ENCODE measurements around the gene CDH23.

CDH23 gene

DNA sequence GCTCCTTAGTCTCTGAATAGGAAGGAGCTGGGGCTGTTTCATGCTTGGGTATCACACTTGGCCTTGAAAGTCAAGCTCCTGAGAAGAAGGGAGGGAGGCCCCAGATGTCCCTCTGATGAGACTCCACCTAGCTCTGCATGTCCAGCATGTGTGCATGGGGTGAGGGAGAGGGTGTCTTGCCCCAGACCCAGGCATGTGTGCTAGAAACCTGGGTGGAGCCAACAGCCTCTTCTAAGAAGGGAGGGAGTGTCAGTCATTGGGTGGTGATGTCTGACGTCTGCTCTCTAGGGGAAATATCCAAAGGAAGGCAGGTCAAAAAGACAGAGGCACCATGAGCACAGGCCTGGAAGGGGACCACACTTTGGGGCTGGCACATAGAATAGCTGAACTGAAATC lies 159.0 kb downstream of the CDH23 start:
- Histone ChIP-seq H3K27me3 (ENCODE audit: insufficient read depth, low read length) (no peaks in the 10 kb centered on the region), H3K18ac (ENCODE audit: low read length) (no peak overlapping the region), H2BK5ac (ENCODE audit: low read depth, low read length, poor library complexity) (no peak overlapping the region), H3K27ac (ENCODE audit: low read depth, low read length) (no peak overlapping the region), H3K4ac (ENCODE audit: low read depth, low read length) (no peak overlapping the region), H3K23ac (ENCODE audit: low read length) (no peak overlapping the region), H3K4me1 (ENCODE audit: control insufficient read depth in 1 of 2, insufficient read depth in 2 of 2, low read length in 2 of 2) (no peaks in the 10 kb centered on the region), H2BK120ac (ENCODE audit: insufficient read depth, low read length, poor library complexity) (no peak overlapping the region), H4K91ac (ENCODE audit: low read depth, low read length) (no peak overlapping the region), H3K9me3 (ENCODE audit: insufficient read depth, low read depth, low read length) (no peaks in the 10 kb centered on the region), H2AFZ (ENCODE audit: insufficient read depth, low read length, poor library complexity) (no peak overlapping the region), H3K36me3 (ENCODE audit: control insufficient read depth in 1 of 2, insufficient read depth in 2 of 2, low read length in 2 of 2) (no peaks in the 10 kb centered on the region), H4K8ac (ENCODE audit: low read depth, low read length) (no peak overlapping the region), H3K4me2 (ENCODE audit: low read length) (no peak overlapping the region), H4K12ac (ENCODE audit: low read depth, low read length) (no peak overlapping the region), H2AK5ac (ENCODE audit: low read length) (no peak overlapping the region), H3K4me3 (ENCODE audit: low read depth, low read length) (no peak overlapping the region), H3K79me1 (ENCODE audit: low read length) (no peaks in the 10 kb centered on the region), H2BK12ac (ENCODE audit: low read length) (no peak overlapping the region), H3K14ac (ENCODE audit: low read length) (no peak overlapping the region), H3K79me2 (ENCODE audit: control insufficient read depth, insufficient read depth, low read length, poor library complexity) (no peaks in the 10 kb centered on the region), H3K9ac (ENCODE audit: low read length) (no peak overlapping the region)
- no peak for DNase-seq
- no CpG with 5 or more reads among the region's 1 CpG for WGBS (ENCODE audit: extremely low coverage, insufficient coverage, insufficient read length)

DNA sequence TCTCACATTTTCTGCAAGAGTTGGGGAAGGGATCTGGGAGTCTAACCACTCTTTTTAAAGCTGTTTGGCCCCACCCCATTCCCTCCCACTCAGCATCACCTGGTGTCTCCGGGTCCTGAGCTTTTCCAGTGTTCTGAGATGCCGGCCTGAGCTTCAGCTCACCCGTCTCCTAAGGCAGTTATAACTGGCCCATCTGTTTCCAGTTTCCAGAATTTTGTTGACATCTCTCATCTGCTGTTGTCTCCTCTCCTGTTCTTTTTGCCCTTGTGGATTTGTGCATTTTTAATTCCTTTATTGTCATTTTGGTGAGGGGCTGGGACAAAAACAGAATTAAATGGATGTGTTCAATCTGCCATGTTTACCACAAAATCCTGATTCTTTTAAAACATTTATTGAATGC lies 162.3 kb downstream of the CDH23 start:
- Histone ChIP-seq H3K27ac (ENCODE audit: low read depth, low read length) (no peak overlapping the region), H2AK5ac (ENCODE audit: low read length) (no peak overlapping the region), H3K79me1 (ENCODE audit: low read length) (no peaks in the 10 kb centered on the region), H3K27me3 (ENCODE audit: insufficient read depth, low read length) (no peaks in the 10 kb centered on the region), H3K4me2 (ENCODE audit: low read length) (no peak overlapping the region), H3K9me3 (ENCODE audit: insufficient read depth, low read depth, low read length) (no peaks in the 10 kb centered on the region), H3K4me3 (ENCODE audit: low read depth, low read length) (no peak overlapping the region), H3K23ac (ENCODE audit: low read length) (no peak overlapping the region), H3K18ac (ENCODE audit: low read length) (no peak overlapping the region), H2AFZ (ENCODE audit: insufficient read depth, low read length, poor library complexity) (no peak overlapping the region), H3K36me3 (ENCODE audit: control insufficient read depth in 1 of 2, insufficient read depth in 2 of 2, low read length in 2 of 2) (no peaks in the 10 kb centered on the region), H3K79me2 (ENCODE audit: control insufficient read depth, insufficient read depth, low read length, poor library complexity) (no peaks in the 10 kb centered on the region), H4K12ac (ENCODE audit: low read depth, low read length) (no peak overlapping the region), H4K91ac (ENCODE audit: low read depth, low read length) (no peak overlapping the region), H2BK120ac (ENCODE audit: insufficient read depth, low read length, poor library complexity) (no peak overlapping the region), H2BK12ac (ENCODE audit: low read length) (no peak overlapping the region), H3K4me1 (ENCODE audit: control insufficient read depth in 1 of 2, insufficient read depth in 2 of 2, low read length in 2 of 2) (no peaks in the 10 kb centered on the region), H2BK5ac (ENCODE audit: low read depth, low read length, poor library complexity) (no peak overlapping the region), H4K8ac (ENCODE audit: low read depth, low read length) (no peak overlapping the region), H3K9ac (ENCODE audit: low read length) (no peak overlapping the region), H3K4ac (ENCODE audit: low read depth, low read length) (no peak overlapping the region), H3K14ac (ENCODE audit: low read length) (no peak overlapping the region)
- no peak for DNase-seq
- WGBS (ENCODE audit: extremely low coverage, insufficient coverage, insufficient read length), result no CpG with 5 or more reads among the region's 3 CpGs

DNA sequence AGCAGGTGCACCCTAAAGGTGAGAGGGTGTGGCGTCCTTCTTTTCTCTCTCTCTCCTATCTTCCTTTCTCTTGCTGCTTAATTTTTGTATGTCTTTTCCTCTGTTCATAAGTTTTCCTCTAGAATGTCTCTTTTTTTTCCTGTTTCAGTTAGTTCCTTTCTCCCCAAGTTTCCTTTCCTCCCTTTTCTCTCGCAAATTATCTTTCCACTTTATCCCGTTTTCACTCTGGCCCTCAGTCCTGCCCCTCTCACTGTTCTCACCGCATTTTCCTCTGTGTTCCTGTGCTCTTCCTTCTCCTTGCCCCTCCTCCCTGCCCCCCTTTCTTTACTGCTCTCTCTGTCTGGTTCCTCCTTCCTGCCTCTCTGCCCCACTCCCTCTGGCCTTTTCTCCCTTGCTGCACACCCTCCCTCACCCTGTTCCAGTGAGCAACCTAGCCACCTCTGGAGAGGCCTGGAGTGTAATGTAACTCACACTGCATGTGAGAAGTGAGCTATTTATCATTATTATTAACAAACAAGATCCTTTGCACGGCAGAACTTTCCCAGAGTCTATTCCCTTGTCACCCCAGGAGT lies 164.4 kb downstream of the CDH23 start:
- DNase-seq, result no peak
- H3K79me1 ChIP-seq (ENCODE audit: low read length), result no peaks in the 10 kb centered on the region
- H3K18ac ChIP-seq (ENCODE audit: low read length), result no peak overlapping the region
- no peak overlapping the region for H3K4me3 ChIP-seq (ENCODE audit: low read depth, low read length)
- no peaks in the 10 kb centered on the region for H3K79me2 ChIP-seq (ENCODE audit: control insufficient read depth, insufficient read depth, low read length, poor library complexity)
- H3K14ac ChIP-seq (ENCODE audit: low read length), result no peak overlapping the region
- H2AK5ac ChIP-seq (ENCODE audit: low read length), result no peak overlapping the region
- no peak overlapping the region for H3K4me2 ChIP-seq (ENCODE audit: low read length)
- no peak overlapping the region for H3K9ac ChIP-seq (ENCODE audit: low read length)
- H2BK12ac ChIP-seq (ENCODE audit: low read length), result no peak overlapping the region
- no peak overlapping the region for H3K23ac ChIP-seq (ENCODE audit: low read length)
- WGBS (ENCODE audit: extremely low coverage, insufficient coverage, insufficient read length), result 100% methylated on average over 2 of the region's 5 CpGs
- H4K91ac ChIP-seq (ENCODE audit: low read depth, low read length), result no peak overlapping the region
- no peak overlapping the region for H4K8ac ChIP-seq (ENCODE audit: low read depth, low read length)
- no peaks in the 10 kb centered on the region for H3K27me3 ChIP-seq (ENCODE audit: insufficient read depth, low read length)
- H2AFZ ChIP-seq (ENCODE audit: insufficient read depth, low read length, poor library complexity), result no peak overlapping the region
- H3K27ac ChIP-seq (ENCODE audit: low read depth, low read length), result no peak overlapping the region
- no peak overlapping the region for H2BK5ac ChIP-seq (ENCODE audit: low read depth, low read length, poor library complexity)
- no peak overlapping the region for H2BK120ac ChIP-seq (ENCODE audit: insufficient read depth, low read length, poor library complexity)
- H3K9me3 ChIP-seq (ENCODE audit: insufficient read depth, low read depth, low read length), result no peaks in the 10 kb centered on the region
- no peak overlapping the region for H4K12ac ChIP-seq (ENCODE audit: low read depth, low read length)
- H3K4me1 ChIP-seq (ENCODE audit: control insufficient read depth in 1 of 2, insufficient read depth in 2 of 2, low read length in 2 of 2), result no peaks in the 10 kb centered on the region
- H3K4ac ChIP-seq (ENCODE audit: low read depth, low read length), result no peak overlapping the region
- H3K36me3 ChIP-seq (ENCODE audit: control insufficient read depth in 1 of 2, insufficient read depth in 2 of 2, low read length in 2 of 2), result no peaks in the 10 kb centered on the region

DNA sequence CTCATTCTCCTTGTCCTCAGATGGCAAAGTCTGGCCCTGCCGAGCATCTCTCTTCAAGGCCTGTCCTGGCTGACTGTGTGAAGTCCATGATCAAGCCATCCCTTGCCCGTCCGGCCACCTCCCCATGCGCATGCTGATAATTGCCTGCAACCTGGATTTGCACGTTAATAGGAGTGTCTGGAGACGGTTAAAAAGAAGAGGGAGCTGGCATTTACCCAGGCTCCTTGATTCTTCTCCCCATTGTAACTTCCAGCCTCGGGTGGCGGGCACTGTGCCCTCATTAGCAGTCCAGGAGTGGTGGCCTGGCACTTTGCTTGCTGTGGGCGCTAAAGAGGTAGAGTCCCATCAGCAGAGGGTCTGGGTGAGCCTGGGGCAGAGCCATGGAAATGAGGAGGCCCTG lies 165.5 kb downstream of the CDH23 start:
- Histone ChIP-seq H3K4me3 (ENCODE audit: low read depth, low read length) (no peak overlapping the region), H4K8ac (ENCODE audit: low read depth, low read length) (no peak overlapping the region), H4K91ac (ENCODE audit: low read depth, low read length) (no peak overlapping the region), H3K36me3 (ENCODE audit: control insufficient read depth in 1 of 2, insufficient read depth in 2 of 2, low read length in 2 of 2) (no peaks in the 10 kb centered on the region), H3K27me3 (ENCODE audit: insufficient read depth, low read length) (no peaks in the 10 kb centered on the region), H2AK5ac (ENCODE audit: low read length) (no peak overlapping the region), H2AFZ (ENCODE audit: insufficient read depth, low read length, poor library complexity) (no peak overlapping the region), H2BK5ac (ENCODE audit: low read depth, low read length, poor library complexity) (no peak overlapping the region), H3K79me2 (ENCODE audit: control insufficient read depth, insufficient read depth, low read length, poor library complexity) (no peaks in the 10 kb centered on the region), H2BK12ac (ENCODE audit: low read length) (no peak overlapping the region), H3K79me1 (ENCODE audit: low read length) (no peaks in the 10 kb centered on the region), H3K23ac (ENCODE audit: low read length) (no peak overlapping the region), H4K12ac (ENCODE audit: low read depth, low read length) (no peak overlapping the region), H3K14ac (ENCODE audit: low read length) (no peak overlapping the region), H3K9ac (ENCODE audit: low read length) (no peak overlapping the region), H3K27ac (ENCODE audit: low read depth, low read length) (no peak overlapping the region), H2BK120ac (ENCODE audit: insufficient read depth, low read length, poor library complexity) (no peak overlapping the region), H3K4ac (ENCODE audit: low read depth, low read length) (no peak overlapping the region), H3K9me3 (ENCODE audit: insufficient read depth, low read depth, low read length) (no peaks in the 10 kb centered on the region), H3K4me1 (ENCODE audit: control insufficient read depth in 1 of 2, insufficient read depth in 2 of 2, low read length in 2 of 2) (no peaks in the 10 kb centered on the region), H3K18ac (ENCODE audit: low read length) (no peak overlapping the region), H3K4me2 (ENCODE audit: low read length) (no peak overlapping the region)
- no CpG with 5 or more reads among the region's 9 CpGs for WGBS (ENCODE audit: extremely low coverage, insufficient coverage, insufficient read length)
- no peak for DNase-seq
